Mucosa of rectum (tissue), 2 donors: ENCODE measurements around the gene CDIP1.
A peak's percentile ranks its signal among the peaks of the same experiment; 100 is the strongest.

Experiments
- H3K27ac ChIP-seq, 2 donors: one replicate each; pipeline ENCODE4 v1.7.0; 2013; ENCODE audit warnings: inconsistent platforms in 2 of 2, low read depth in 2 of 2, low read length in 2 of 2
- H3K27me3 ChIP-seq, 2 donors: one replicate each; pipeline ENCODE4 v1.7.0; 2013; ENCODE audit warnings: low read length in 2 of 2; ENCODE audit not compliant: control insufficient read depth in 2 of 2, insufficient read depth in 2 of 2
- H3K36me3 ChIP-seq, 2 donors: one replicate each; pipeline ENCODE4 v1.7.0; 2013; ENCODE audit warnings: low read length in 2 of 2; ENCODE audit not compliant: control insufficient read depth in 2 of 2, insufficient read depth in 2 of 2
- H3K4me1 ChIP-seq, 2 donors: one replicate each; pipeline ENCODE4 v1.7.0; 2013; ENCODE audit warnings: low read length in 2 of 2, mild to moderate bottlenecking in 1 of 2; ENCODE audit not compliant: control insufficient read depth in 2 of 2, insufficient read depth in 2 of 2
- H3K4me3 ChIP-seq, 2 donors: one replicate each; pipeline ENCODE4 v1.7.0; 2013; ENCODE audit warnings: low read length in 2 of 2
- H3K9ac ChIP-seq, 2 donors: one replicate each; pipeline ENCODE4 v1.7.0; 2013; ENCODE audit warnings: low read length in 2 of 2, low read depth in 1 of 2, mild to moderate bottlenecking in 1 of 2
- H3K9me3 ChIP-seq, 2 donors: one replicate each; pipeline ENCODE4 v1.7.0; 2013; ENCODE audit warnings: low read length in 2 of 2; ENCODE audit not compliant: control insufficient read depth in 2 of 2
- donor health status: healthy.
- donor health status: Normal muscosa, but diverticular disease.

The CDIP1 gene

GRCh38 chr16:4509420-4509819 is 29.2 kb downstream of the CDIP1 start:
- H3K9me3 ChIP-seq: no peaks in the 10 kb centered on the region
- H3K4me1 ChIP-seq: peaks cover 24 to 29% of the 10 kb centered on the region in 2 donors
- H3K9ac ChIP-seq: no peak overlapping the region
- no peaks in the 10 kb centered on the region for H3K27me3 ChIP-seq
- no peak overlapping the region for H3K27ac ChIP-seq
- H3K4me3 ChIP-seq: no peak overlapping the region
- peaks cover 48 to 55% of the 10 kb centered on the region in 2 donors for H3K36me3 ChIP-seq

GRCh38 chr16:4508806-4509205 is 29.8 kb downstream of the CDIP1 start:
- Histone ChIP-seq H3K36me3 (peaks cover 48 to 55% of the 10 kb centered on the region in 2 donors), H3K27ac (no peak overlapping the region)

DNA sequence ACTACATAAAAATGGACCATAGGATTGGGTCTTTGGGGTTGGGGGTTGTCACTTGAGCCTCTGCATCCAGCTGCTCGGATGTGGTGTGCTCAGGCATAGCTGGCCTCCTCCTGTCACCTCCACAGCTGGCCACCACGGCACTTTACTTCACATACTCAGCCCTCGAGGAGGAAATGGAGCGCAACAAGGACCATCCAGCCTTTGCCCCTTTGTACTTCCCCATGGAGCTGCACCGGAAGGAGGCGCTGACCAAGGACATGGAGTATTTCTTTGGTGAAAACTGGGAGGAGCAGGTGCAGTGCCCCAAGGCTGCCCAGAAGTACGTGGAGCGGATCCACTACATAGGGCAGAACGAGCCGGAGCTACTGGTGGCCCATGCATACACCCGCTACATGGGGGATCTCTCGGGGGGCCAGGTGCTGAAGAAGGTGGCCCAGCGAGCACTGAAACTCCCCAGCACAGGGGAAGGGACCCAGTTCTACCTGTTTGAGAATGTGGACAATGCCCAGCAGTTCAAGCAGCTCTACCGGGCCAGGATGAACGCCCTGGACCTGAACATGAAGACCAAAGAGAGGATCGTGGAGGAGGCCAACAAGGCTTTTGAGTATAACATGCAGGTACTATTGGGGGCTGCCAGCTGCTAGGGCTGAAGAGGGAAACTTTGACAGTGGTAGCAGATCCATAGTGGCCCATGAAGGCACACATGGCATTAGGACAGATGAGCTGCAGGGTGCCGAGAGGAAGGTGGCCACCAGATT is 30.8 kb downstream of the CDIP1 start:
- peaks cover 48 to 52% of the 10 kb centered on the region in 2 donors for H3K36me3 ChIP-seq
- peaks cover 18 to 23% of the 10 kb centered on the region in 2 donors for H3K4me1 ChIP-seq

More at GRCh38 chr16:4508806-4509205, 29.8 kb downstream of the CDIP1 start:
- Histone ChIP-seq H3K9me3 (no peaks in the 10 kb centered on the region), H3K27me3 (no peaks in the 10 kb centered on the region), H3K4me1 (peaks cover 18 to 24% of the 10 kb centered on the region in 2 donors), H3K9ac (no peak overlapping the region), H3K4me3 (no peak overlapping the region)

GRCh38 chr16:4506450-4506849 is 32.1 kb downstream of the CDIP1 start:
- H3K27me3 ChIP-seq: no peaks in the 10 kb centered on the region
- peaks cover 36 to 41% of the 10 kb centered on the region in 2 donors for H3K36me3 ChIP-seq
- H3K9ac ChIP-seq: peak overlapping the region in 1 of 2 donors; percentile 24
- peak overlapping the region in 1 of 2 donors; percentile 82 for H3K27ac ChIP-seq
- peaks cover 18 to 20% of the 10 kb centered on the region in 2 donors for H3K4me1 ChIP-seq
- no peaks in the 10 kb centered on the region for H3K9me3 ChIP-seq
- no peak overlapping the region for H3K4me3 ChIP-seq

More for the DNA sequence above, 30.8 kb downstream of the CDIP1 start:
- no peak overlapping the region for H3K9ac ChIP-seq
- no peaks in the 10 kb centered on the region for H3K9me3 ChIP-seq
- H3K27me3 ChIP-seq: no peaks in the 10 kb centered on the region
- no peak overlapping the region for H3K27ac ChIP-seq
- H3K4me3 ChIP-seq: no peak overlapping the region

DNA sequence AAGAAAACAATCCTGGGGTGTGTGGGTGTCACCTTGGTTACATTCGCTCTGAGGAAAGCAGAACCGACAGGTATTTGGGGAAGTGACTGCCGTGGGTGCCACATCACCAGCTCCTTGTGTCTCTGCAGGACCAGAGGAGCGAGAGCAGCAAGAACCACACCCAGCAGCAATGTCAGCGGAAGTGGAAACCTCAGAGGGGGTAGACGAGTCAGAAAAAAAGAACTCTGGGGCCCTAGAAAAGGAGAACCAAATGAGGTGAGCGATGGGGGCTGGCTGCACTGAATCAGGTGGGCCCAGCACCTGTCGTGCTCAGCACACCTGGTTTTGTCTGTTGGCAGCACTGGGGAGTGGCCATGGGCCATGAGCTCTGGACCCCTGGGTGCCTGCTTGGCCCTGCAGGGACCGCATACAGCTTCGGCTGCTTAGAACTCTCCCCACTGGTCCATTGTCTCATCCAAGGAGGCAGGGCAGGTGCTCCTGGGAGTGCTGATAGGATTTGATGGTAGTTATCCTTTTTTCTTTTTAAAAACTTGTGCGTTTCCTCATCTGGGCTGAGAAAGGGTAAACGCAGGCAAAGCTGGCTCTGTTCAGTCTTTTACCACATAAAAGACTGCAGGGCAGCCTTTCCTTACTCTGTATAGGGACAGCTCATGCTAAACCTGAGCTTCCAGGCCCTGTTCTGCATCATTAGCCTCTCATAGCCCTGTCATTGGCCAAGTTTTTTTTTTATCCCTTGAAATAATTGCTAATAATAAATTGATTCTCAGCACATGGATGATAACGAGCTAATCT is 33.0 kb downstream of the CDIP1 start:
- H3K9me3 ChIP-seq: no peaks in the 10 kb centered on the region
- H3K4me3 ChIP-seq: no peak overlapping the region
- H3K36me3 ChIP-seq: peaks cover 27 to 37% of the 10 kb centered on the region in 2 donors
- peaks cover 15 to 18% of the 10 kb centered on the region in 2 donors for H3K4me1 ChIP-seq
- H3K27ac ChIP-seq: peak overlapping the region; percentile 36 to 82
- no peak overlapping the region for H3K9ac ChIP-seq
- no peaks in the 10 kb centered on the region for H3K27me3 ChIP-seq

- Histone ChIP-seq H3K9me3 (no peaks in the 10 kb centered on the region), H3K27ac (no peak overlapping the region), H3K4me1 (peaks cover 14 to 18% of the 10 kb centered on the region in 2 donors), H3K36me3 (peaks cover 6 to 8% of the 10 kb centered on the region in 2 donors), H3K9ac (no peak overlapping the region), H3K4me3 (no peak overlapping the region), H3K27me3 (no peaks in the 10 kb centered on the region)
Measured at GRCh38 chr16:4501071-4501478, 37.5 kb downstream of the CDIP1 start.

GRCh38 chr16:4500272-4500671 is 38.3 kb downstream of the CDIP1 start:
- Histone ChIP-seq H3K27ac (no peak overlapping the region), H3K9ac (no peak overlapping the region), H3K9me3 (no peaks in the 10 kb centered on the region), H3K4me1 (peaks cover 11 to 13% of the 10 kb centered on the region in 2 donors), H3K36me3 (peaks cover 0 to 8% of the 10 kb centered on the region in 2 donors), H3K27me3 (no peaks in the 10 kb centered on the region), H3K4me3 (no peak overlapping the region)

GRCh38 chr16:4499196-4499555 is 39.4 kb downstream of the CDIP1 start:
- H3K9me3 ChIP-seq: no peaks in the 10 kb centered on the region
- no peaks in the 10 kb centered on the region for H3K27me3 ChIP-seq
- peaks cover 0 to 8% of the 10 kb centered on the region in 2 donors for H3K36me3 ChIP-seq
- H3K4me3 ChIP-seq: no peak overlapping the region
- H3K9ac ChIP-seq: no peak overlapping the region
- no peak overlapping the region for H3K27ac ChIP-seq
- H3K4me1 ChIP-seq: peaks cover 8 to 13% of the 10 kb centered on the region in 2 donors

- H3K4me1 ChIP-seq: peaks cover 8 to 13% of the 10 kb centered on the region in 2 donors
- H3K36me3 ChIP-seq: peaks cover 0 to 8% of the 10 kb centered on the region in 2 donors
- no peaks in the 10 kb centered on the region for H3K9me3 ChIP-seq
- H3K27me3 ChIP-seq: no peaks in the 10 kb centered on the region
- H3K4me3 ChIP-seq: no peak overlapping the region
- H3K9ac ChIP-seq: no peak overlapping the region
- no peak overlapping the region for H3K27ac ChIP-seq
Measured at GRCh38 chr16:4498546-4499195, 39.9 kb downstream of the CDIP1 start.

DNA sequence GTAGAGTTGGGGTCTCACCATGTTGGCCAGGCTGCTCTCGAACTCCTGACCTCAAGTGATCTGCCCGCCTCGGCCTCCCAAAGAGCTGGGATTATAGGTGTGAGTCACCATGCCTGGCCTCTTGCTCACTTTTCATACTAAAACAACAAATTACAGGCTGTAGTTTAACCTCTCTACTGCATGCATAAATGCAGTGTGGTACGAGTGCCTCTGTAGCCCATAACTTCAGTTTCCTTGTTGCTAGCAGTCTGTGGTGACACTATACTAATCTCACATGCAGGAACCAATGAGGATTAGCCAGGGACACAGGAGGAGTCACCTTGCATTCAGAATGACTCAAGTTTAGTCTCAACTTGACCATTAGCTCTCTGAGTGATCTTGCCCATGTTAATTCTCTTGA is 42.3 kb downstream of the CDIP1 start:
- Histone ChIP-seq H3K9ac (no peak overlapping the region), H3K4me1 (peaks cover 8 to 9% of the 10 kb centered on the region in 2 donors)

More for the DNA sequence above, 42.3 kb downstream of the CDIP1 start:
- no peak overlapping the region for H3K27ac ChIP-seq
- no peaks in the 10 kb centered on the region for H3K9me3 ChIP-seq
- peaks cover 0 to 8% of the 10 kb centered on the region in 2 donors for H3K36me3 ChIP-seq
- H3K4me3 ChIP-seq: no peak overlapping the region
- H3K27me3 ChIP-seq: no peaks in the 10 kb centered on the region
